SK-N-MC (cell line): ENCODE results near the gene PRMT9.

ENCODE experiments used
- EZH2 ChIP-seq: fragments of 200-600 bp; sonication (generic); IDR thresholded peaks from one replicate; pipeline ENCODE4 v1.6.1; 2017; ENCODE audit warnings: antibody characterized with exemption
- FOXP2 ChIP-seq: optimal IDR thresholded peaks from 2 replicates; pipeline ENCODE3; 2011; ENCODE audit warnings: mild to moderate bottlenecking, moderate library complexity; ENCODE audit not compliant: insufficient read depth; ENCODE audit errors: extremely low read length, control extremely low read depth
- POLR2AphosphoS5 ChIP-seq: IDR thresholded peaks from 2 replicates; pipeline ENCODE4 v1.6.1; 2012; ENCODE audit warnings: mild to moderate bottlenecking, low read depth, low read length, borderline replicate concordance

GRCh38 chr4:147594107-147594506, 89.9 kb downstream of the PRMT9 start:
- TF ChIP-seq EZH2 (no peak), POLR2AphosphoS5 (no peak), FOXP2 (no peak)
